Measurements from ENCODE around the gene ABCB11. TPM values are rescaled to one million over a fixed set of nuclear protein-coding genes. Genes with fewer than 3 reads are reported as not detected.
"Not testable (repeated sequence)": the region's sequence is repeated elsewhere in the genome, so short reads cannot be mapped to it uniquely, and the experiment has no call there.

ABCB11 gene
- total RNA-seq, 4 donors from 2014 or later = 0.39 to 0.49 (median 0.46) TPM; not detected in 1

DNA sequence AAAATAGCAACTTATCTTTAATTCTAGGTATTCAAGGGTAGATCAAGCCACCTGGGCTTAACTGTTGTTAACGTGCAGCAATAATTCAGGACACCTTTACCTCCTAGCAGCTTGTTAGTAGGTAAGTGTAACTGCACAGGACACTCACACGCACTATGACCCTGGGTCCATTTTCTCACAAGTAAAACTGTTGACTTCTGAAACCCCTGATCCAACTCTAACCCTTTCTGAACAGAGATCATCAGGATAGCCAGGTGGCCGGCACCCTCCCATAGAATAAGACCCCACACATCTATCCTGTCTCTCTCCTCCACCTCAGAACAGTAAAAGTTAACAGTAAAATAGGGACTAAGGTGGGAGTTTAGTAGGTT is 141.5 kb downstream of the ABCB11 start:
- no peak for TF ChIP-seq POLR2A (IDR thresholded peaks at IDR 0.05)
- TF ChIP-seq, protein P1, sequence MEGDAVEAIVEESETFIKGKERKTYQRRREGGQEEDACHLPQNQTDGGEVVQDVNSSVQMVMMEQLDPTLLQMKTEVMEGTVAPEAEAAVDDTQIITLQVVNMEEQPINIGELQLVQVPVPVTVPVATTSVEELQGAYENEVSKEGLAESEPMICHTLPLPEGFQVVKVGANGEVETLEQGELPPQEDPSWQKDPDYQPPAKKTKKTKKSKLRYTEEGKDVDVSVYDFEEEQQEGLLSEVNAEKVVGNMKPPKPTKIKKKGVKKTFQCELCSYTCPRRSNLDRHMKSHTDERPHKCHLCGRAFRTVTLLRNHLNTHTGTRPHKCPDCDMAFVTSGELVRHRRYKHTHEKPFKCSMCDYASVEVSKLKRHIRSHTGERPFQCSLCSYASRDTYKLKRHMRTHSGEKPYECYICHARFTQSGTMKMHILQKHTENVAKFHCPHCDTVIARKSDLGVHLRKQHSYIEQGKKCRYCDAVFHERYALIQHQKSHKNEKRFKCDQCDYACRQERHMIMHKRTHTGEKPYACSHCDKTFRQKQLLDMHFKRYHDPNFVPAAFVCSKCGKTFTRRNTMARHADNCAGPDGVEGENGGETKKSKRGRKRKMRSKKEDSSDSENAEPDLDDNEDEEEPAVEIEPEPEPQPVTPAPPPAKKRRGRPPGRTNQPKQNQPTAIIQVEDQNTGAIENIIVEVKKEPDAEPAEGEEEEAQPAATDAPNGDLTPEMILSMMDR (IDR thresholded peaks at IDR 0.05) = no peak
- no peak for DNase-seq (ENCODE audit: low spot score in 2 of 2)
- WGBS, 2 donors = 26 to 43% methylated on average over 3 of the region's 3 CpGs
- intact Hi-C loops (cut with DNase I; ENCODE audit: low total_unique reads) = no loop called here
- H3K4me3 ChIP-seq (ENCODE audit: low read depth, poor library complexity, severe bottlenecking) = no peak overlapping the region

DNA sequence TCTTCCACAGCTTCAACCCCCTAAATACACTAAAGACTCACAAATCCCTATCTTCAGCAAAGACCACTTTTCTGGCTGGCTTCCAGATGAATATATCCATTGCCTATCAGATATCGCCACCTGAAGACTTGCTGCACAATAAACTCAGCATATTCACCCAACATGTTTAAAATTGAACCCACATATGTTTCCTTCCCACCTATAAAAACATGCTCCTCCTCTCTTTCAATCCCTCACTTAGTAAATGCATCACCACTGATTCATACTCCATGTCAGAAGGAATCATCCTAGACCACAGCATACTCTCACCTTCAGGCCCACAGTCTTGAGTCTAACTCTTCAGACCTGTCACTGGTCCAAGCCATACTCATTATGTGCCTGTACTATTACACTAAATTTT is 146.1 kb downstream of the ABCB11 start:
- WGBS, 2 donors = 95 to 98% methylated on average over 1 of the region's 1 CpG
- DNase-seq (ENCODE audit: low spot score in 2 of 2) = no peak
- intact Hi-C loops (cut with DNase I; ENCODE audit: low total_unique reads) = no loop called here
- TF ChIP-seq, protein P1 (IDR thresholded peaks at IDR 0.05) = no peak
- no peak for TF ChIP-seq POLR2A (IDR thresholded peaks at IDR 0.05)
- no peak overlapping the region for H3K4me3 ChIP-seq (ENCODE audit: low read depth, poor library complexity, severe bottlenecking)

DNA sequence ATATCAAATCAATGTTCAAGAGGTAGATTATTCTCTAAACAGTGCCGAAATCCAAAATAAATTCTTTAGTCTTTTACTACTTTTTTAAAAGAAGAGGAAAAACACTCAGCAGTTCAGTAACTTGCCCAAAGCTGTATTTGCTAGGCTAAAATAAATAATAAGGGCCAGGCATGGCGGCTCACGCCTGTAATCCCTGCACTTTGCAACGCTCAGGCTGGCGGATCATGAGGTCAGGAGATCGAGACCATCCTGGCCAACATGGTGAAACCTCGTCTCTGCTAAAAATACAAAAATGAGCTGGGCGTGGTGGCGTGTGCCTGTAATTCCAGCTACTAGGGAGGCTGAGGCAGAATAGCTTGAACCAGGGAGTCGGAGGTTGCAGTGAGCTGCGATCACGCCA is 149.0 kb downstream of the ABCB11 start:
- DNase-seq (ENCODE audit: low spot score in 2 of 2); H3K4me3 ChIP-seq (ENCODE audit: low read depth, poor library complexity, severe bottlenecking); intact Hi-C loops (cut with DNase I; ENCODE audit: low total_unique reads): not testable (repeated sequence)
- 92 to 97% methylated on average over 12 of the region's 12 CpGs for WGBS, 2 donors

DNA sequence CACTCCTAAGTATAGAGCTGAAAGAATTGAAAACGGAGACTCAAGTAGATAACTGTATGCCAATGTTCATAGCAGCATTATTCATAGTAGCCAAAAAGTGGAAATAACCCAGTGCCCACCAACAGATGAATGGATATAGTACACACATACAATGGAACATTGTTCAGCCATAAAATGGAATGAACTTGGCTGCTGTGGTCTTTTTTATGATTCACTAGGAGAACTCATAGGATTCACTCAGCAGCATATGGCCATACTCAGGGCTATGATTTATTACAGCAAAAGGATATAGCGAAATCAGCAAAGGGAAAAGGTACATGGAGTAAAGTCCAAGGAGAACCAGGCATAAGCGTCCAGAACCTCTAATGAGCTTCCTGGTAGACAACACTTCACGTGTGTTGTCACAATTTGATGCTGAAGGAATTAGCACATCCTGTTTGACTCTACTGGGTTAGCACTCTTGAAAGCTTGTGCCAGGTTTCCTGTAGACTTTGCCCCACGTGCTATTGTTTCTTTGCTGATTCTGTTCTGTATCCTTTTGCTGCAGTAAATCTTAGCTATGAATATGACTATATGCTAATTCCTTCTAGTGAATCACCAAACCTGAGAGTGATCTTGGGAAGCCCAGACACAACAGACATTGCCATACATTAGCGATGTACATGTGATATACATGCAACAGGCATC is 156.6 kb downstream of the ABCB11 start:
- no peak for TF ChIP-seq POLR2A (IDR thresholded peaks at IDR 0.05)
- TF ChIP-seq, protein P1 (IDR thresholded peaks at IDR 0.05) = no peak
- DNase-seq (ENCODE audit: low spot score in 2 of 2) = no peak
- WGBS, 2 donors = 89 to 90% methylated on average over 6 of the region's 6 CpGs
- no peak overlapping the region for H3K4me3 ChIP-seq (ENCODE audit: low read depth, poor library complexity, severe bottlenecking)
- intact Hi-C loops (cut with DNase I; ENCODE audit: low total_unique reads) = no loop called here

DNA sequence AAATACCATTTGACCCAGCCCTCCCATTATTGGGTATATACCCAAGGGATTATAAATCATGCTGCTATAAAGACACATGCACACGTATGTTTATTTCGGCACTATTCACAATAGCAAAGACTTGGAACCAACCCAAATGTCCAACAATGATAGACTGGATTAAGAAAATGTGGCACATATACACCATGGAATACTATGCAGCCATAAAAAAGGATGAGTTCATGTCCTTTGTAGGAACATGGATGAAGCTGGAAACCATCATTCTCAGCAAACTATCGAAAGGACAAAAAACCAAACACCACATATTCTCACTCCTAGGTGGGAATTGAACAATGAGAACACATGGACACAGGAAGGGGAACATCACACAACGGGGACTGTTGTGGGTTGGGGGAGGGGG is 160.3 kb downstream of the ABCB11 start:
- 96 to 97% methylated on average over 4 of the region's 4 CpGs for WGBS, 2 donors
- H3K4me3 ChIP-seq (ENCODE audit: low read depth, poor library complexity, severe bottlenecking); intact Hi-C loops (cut with DNase I; ENCODE audit: low total_unique reads); DNase-seq (ENCODE audit: low spot score in 2 of 2): not testable (repeated sequence)

Other genes with a start within 250 kb of the ABCB11 start
- gene NOSTRIN, start 228.7 kb downstream of the ABCB11 start, total RNA-seq = 10 to 100 TPM in 2 of 4 donors, 1 to 10 TPM in 2; 3.0 to 20.8 (median 11.0) TPM
- gene SPC25, start 140.9 kb downstream of the ABCB11 start, total RNA-seq = 1 to 10 TPM in 1 of 4 donors, under 1 TPM in 1, not detected in 2; 0.74 to 1.2 TPM
- gene G6PC2, start 130.0 kb downstream of the ABCB11 start, total RNA-seq = not detected
- gene DHRS9, start 38.2 kb upstream of the ABCB11 start, total RNA-seq = 1 to 10 TPM in 3 of 4 donors, not detected in 1; 1.4 to 3.4 (median 1.9) TPM